ENCODE data around the gene NPVF.

The NPVF gene

GRCh38 chr7:25208525-25209221 is 19.6 kb downstream of the NPVF start:
- DNase-seq (ENCODE audit: low spot score) = no peak
- TF ChIP-seq CTCF (IDR thresholded peaks at IDR 0.05; ENCODE audit: extremely low read depth, missing control alignments) = no peak

GRCh38 chr7:25207887-25208286 is 20.4 kb downstream of the NPVF start:
- no peak for DNase-seq (ENCODE audit: low spot score)
- TF ChIP-seq CTCF (IDR thresholded peaks at IDR 0.05; ENCODE audit: extremely low read depth, missing control alignments) = no peak

GRCh38 chr7:25206765-25207164 is 21.5 kb downstream of the NPVF start:
- DNase-seq (ENCODE audit: low spot score) = no peak
- TF ChIP-seq CTCF (IDR thresholded peaks at IDR 0.05; ENCODE audit: extremely low read depth, missing control alignments) = no peak

- TF ChIP-seq CTCF (IDR thresholded peaks at IDR 0.05; ENCODE audit: extremely low read depth, missing control alignments) = no peak
- DNase-seq (ENCODE audit: low spot score) = no peak
Measured at GRCh38 chr7:25196132-25196896, 32.0 kb downstream of the NPVF start.

- no peak for TF ChIP-seq CTCF (IDR thresholded peaks at IDR 0.05; ENCODE audit: extremely low read depth, missing control alignments)
- DNase-seq (ENCODE audit: low spot score) = no peak
Measured at GRCh38 chr7:25194036-25194435, 34.2 kb downstream of the NPVF start.

GRCh38 chr7:25192043-25192442 is 36.2 kb downstream of the NPVF start:
- no peak for DNase-seq (ENCODE audit: low spot score)
- no peak for TF ChIP-seq CTCF (IDR thresholded peaks at IDR 0.05; ENCODE audit: extremely low read depth, missing control alignments)

GRCh38 chr7:25189197-25189596 is 39.1 kb downstream of the NPVF start:
- TF ChIP-seq CTCF (IDR thresholded peaks at IDR 0.05; ENCODE audit: extremely low read depth, missing control alignments) = no peak
- no peak for DNase-seq (ENCODE audit: low spot score)

All from GM20000 (cell line).